ENCODE data around the gene COL27A1.
"Not testable (repeated sequence)": the region's sequence is repeated elsewhere in the genome, so short reads cannot be mapped to it uniquely, and the experiment has no call there.

Gene COL27A1

GRCh38 chr9:114184071-114184470 lies 28.7 kb downstream of the COL27A1 start:
- no peak for DNase-seq (ENCODE audit: low read depth in 2 of 2)

GRCh38 chr9:114184866-114185265 lies 29.5 kb downstream of the COL27A1 start:
- no peak for DNase-seq (ENCODE audit: low read depth in 2 of 2)

- no peak for DNase-seq (ENCODE audit: low read depth in 2 of 2)
These were observed 30.5 kb downstream of the COL27A1 start for GRCh38 chr9:114185570-114186490.

GRCh38 chr9:114186605-114187289 lies 31.4 kb downstream of the COL27A1 start:
- DNase-seq (ENCODE audit: low read depth in 2 of 2) = no peak

GRCh38 chr9:114187827-114188226 lies 32.5 kb downstream of the COL27A1 start:
- DNase-seq (ENCODE audit: low read depth in 2 of 2) = no peak

- no peak for DNase-seq (ENCODE audit: low read depth in 2 of 2)
These were observed 34.7 kb downstream of the COL27A1 start for GRCh38 chr9:114189823-114190562.

- no peak for DNase-seq (ENCODE audit: low read depth in 2 of 2)
These were observed 35.2 kb downstream of the COL27A1 start for GRCh38 chr9:114190563-114190905.

- DNase-seq (ENCODE audit: low read depth in 2 of 2) = not testable (repeated sequence)
These were observed 36.1 kb downstream of the COL27A1 start for GRCh38 chr9:114191402-114191801.

GRCh38 chr9:114192539-114192938 lies 37.2 kb downstream of the COL27A1 start:
- no peak for DNase-seq (ENCODE audit: low read depth in 2 of 2)

- DNase-seq (ENCODE audit: low read depth in 2 of 2) = no peak
These were observed 37.8 kb downstream of the COL27A1 start for GRCh38 chr9:114193090-114193489.

- no peak for DNase-seq (ENCODE audit: low read depth in 2 of 2)
These were observed 40.8 kb downstream of the COL27A1 start for GRCh38 chr9:114196117-114196516.

GRCh38 chr9:114196979-114197622 lies 41.8 kb downstream of the COL27A1 start:
- DNase-seq (ENCODE audit: low read depth in 2 of 2) = no peak

- DNase-seq (ENCODE audit: low read depth in 2 of 2) = no peak
These were observed 43.1 kb downstream of the COL27A1 start for GRCh38 chr9:114198249-114199040.

GRCh38 chr9:114200721-114201300 lies 45.5 kb downstream of the COL27A1 start:
- no peak for DNase-seq (ENCODE audit: low read depth in 2 of 2)

GRCh38 chr9:114202396-114202795 lies 47.1 kb downstream of the COL27A1 start:
- DNase-seq (ENCODE audit: low read depth in 2 of 2) = no peak

GRCh38 chr9:114202849-114203248 lies 47.5 kb downstream of the COL27A1 start:
- no peak for DNase-seq (ENCODE audit: low read depth in 2 of 2)

GRCh38 chr9:114203410-114204140 lies 48.2 kb downstream of the COL27A1 start:
- no peak for DNase-seq (ENCODE audit: low read depth in 2 of 2)

GRCh38 chr9:114204265-114204664 lies 48.9 kb downstream of the COL27A1 start:
- no peak for DNase-seq (ENCODE audit: low read depth in 2 of 2)

- no peak for DNase-seq (ENCODE audit: low read depth in 2 of 2)
These were observed 50.1 kb downstream of the COL27A1 start for GRCh38 chr9:114205171-114206015.

Measured in stimulated activated CD8-positive, alpha-beta memory T cell treated with anti-CD3 and anti-CD28 coated beads, Interleukin-2, amount 100 ng/mL, for 48 hours (primary cell).